KMS-11 (cell line): Measurements from ENCODE around the gene SHROOM3.

Experiments used
- H2AFZ ChIP-seq: fragments of 200-600 bp; sonication (generic); 2 replicates; pipeline ENCODE4 v1.6.1; 2016; ENCODE audit warnings: antibody characterized with exemption, mixed run types, low read depth
- H3K27ac ChIP-seq: fragments of 200-600 bp; sonication (generic); 2 replicates; pipeline ENCODE4 v1.6.1; 2016; ENCODE audit warnings: mild to moderate bottlenecking, mixed run types
- H3K27me3 ChIP-seq: fragments of 200-600 bp; sonication (generic); 2 replicates; pipeline ENCODE4 v1.6.1; 2017; ENCODE audit warnings: mild to moderate bottlenecking, low read depth, mixed run types, moderate library complexity; ENCODE audit not compliant: insufficient read depth
- H3K36me3 ChIP-seq: fragments of 200-600 bp; sonication (generic); 2 replicates; pipeline ENCODE4 v1.6.1; 2017; ENCODE audit warnings: mild to moderate bottlenecking, mixed run types; ENCODE audit not compliant: insufficient read depth
- H3K4me1 ChIP-seq: fragments of 200-600 bp; sonication (generic); 2 replicates; pipeline ENCODE4 v1.6.1; 2016; ENCODE audit warnings: mild to moderate bottlenecking, low read depth, mixed run types; ENCODE audit not compliant: poor library complexity, severe bottlenecking
- H3K4me2 ChIP-seq: fragments of 200-600 bp; sonication (generic); 2 replicates; pipeline ENCODE4 v1.7.0; 2016; ENCODE audit warnings: mild to moderate bottlenecking, mixed run types
- H3K4me3 ChIP-seq: fragments of 200-600 bp; sonication (generic); IDR thresholded peaks from 2 replicates; pipeline ENCODE4 v1.6.1; 2017; ENCODE audit warnings: low read depth, low read length, mixed read lengths; ENCODE audit not compliant: insufficient read depth
- H3K79me2 ChIP-seq: fragments of 200-600 bp; sonication (generic); 2 replicates; pipeline ENCODE4 v1.6.1; 2016; ENCODE audit warnings: low read depth, mixed run types; ENCODE audit not compliant: insufficient read depth
- H3K9ac ChIP-seq: fragments of 200-600 bp; sonication (generic); 2 replicates; pipeline ENCODE4 v1.6.1; 2016; ENCODE audit warnings: mild to moderate bottlenecking, mixed run types
- H4K20me1 ChIP-seq: fragments of 200-600 bp; sonication (generic); 2 replicates; pipeline ENCODE4 v1.6.1; 2016; ENCODE audit warnings: mild to moderate bottlenecking, mixed run types; ENCODE audit not compliant: insufficient read depth
- TF ChIP-seq, protein P1 (sequence below): fragments of 200-600 bp; sonication (generic); conservative IDR thresholded peaks from 2 replicates; pipeline ENCODE4 v1.6.1; 2017; ENCODE audit warnings: low read depth, mild to moderate bottlenecking, antibody characterized with exemption, low read length, moderate library complexity, mixed read lengths

SHROOM3 gene

DNA sequence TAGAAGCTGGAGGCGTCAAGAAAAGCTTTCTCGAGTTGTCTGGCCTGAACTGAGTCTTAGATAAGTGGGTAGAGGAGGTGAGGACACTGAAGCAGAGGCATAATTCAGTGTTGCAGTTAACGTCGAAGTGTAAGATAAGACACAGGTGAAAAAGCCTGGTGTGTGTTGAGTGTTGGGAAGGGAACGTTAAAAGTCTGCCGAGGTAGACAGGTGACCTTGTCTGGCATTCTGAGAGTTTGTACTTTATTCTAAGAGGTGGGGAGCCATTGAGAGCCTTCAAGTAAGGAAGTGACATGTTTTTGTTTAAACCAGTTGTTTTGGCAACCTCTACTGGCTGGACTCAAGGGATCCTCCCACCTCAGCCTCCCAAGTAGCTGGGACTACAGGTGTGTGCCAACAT is 219.1 kb downstream of the SHROOM3 start:
- H3K36me3 ChIP-seq, result no peaks in the 10 kb centered on the region
- no peak overlapping the region for H3K27ac ChIP-seq
- no peaks in the 10 kb centered on the region for H3K27me3 ChIP-seq
- TF ChIP-seq, protein P1, sequence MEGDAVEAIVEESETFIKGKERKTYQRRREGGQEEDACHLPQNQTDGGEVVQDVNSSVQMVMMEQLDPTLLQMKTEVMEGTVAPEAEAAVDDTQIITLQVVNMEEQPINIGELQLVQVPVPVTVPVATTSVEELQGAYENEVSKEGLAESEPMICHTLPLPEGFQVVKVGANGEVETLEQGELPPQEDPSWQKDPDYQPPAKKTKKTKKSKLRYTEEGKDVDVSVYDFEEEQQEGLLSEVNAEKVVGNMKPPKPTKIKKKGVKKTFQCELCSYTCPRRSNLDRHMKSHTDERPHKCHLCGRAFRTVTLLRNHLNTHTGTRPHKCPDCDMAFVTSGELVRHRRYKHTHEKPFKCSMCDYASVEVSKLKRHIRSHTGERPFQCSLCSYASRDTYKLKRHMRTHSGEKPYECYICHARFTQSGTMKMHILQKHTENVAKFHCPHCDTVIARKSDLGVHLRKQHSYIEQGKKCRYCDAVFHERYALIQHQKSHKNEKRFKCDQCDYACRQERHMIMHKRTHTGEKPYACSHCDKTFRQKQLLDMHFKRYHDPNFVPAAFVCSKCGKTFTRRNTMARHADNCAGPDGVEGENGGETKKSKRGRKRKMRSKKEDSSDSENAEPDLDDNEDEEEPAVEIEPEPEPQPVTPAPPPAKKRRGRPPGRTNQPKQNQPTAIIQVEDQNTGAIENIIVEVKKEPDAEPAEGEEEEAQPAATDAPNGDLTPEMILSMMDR, result no peak
- no peak overlapping the region for H3K4me3 ChIP-seq
- no peak overlapping the region for H3K4me2 ChIP-seq
- no peaks in the 10 kb centered on the region for H4K20me1 ChIP-seq
- H3K4me1 ChIP-seq, result peaks cover 24% of the 10 kb centered on the region
- no peaks in the 10 kb centered on the region for H3K79me2 ChIP-seq
- H2AFZ ChIP-seq, result no peak overlapping the region
- no peak overlapping the region for H3K9ac ChIP-seq

DNA sequence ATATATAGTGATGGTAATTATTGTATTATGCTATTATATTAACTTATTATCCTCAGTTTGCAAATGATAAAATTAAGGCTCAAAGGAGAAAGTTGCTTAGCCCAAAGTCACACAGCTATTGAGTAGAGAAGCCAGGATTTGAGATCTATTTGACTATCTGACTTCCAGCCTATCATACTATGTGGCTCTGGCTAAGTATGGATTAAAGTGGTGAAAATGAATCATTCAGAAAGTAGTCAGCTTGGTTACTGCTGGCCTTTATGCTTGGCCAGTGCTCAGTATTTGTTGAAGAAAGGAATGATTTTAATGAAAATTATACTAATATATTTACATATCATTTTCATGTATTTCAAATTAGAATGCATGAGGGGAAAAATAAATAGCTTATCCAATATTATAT is 219.8 kb downstream of the SHROOM3 start:
- H3K36me3 ChIP-seq, result no peaks in the 10 kb centered on the region
- H3K4me1 ChIP-seq, result peaks cover 27% of the 10 kb centered on the region
- H3K4me2 ChIP-seq, result no peak overlapping the region
- no peak overlapping the region for H3K9ac ChIP-seq
- H3K4me3 ChIP-seq, result no peak overlapping the region
- no peaks in the 10 kb centered on the region for H3K79me2 ChIP-seq
- TF ChIP-seq, protein P1, result no peak
- H4K20me1 ChIP-seq, result no peaks in the 10 kb centered on the region
- H3K27ac ChIP-seq, result no peak overlapping the region
- H3K27me3 ChIP-seq, result no peaks in the 10 kb centered on the region
- H2AFZ ChIP-seq, result no peak overlapping the region

DNA sequence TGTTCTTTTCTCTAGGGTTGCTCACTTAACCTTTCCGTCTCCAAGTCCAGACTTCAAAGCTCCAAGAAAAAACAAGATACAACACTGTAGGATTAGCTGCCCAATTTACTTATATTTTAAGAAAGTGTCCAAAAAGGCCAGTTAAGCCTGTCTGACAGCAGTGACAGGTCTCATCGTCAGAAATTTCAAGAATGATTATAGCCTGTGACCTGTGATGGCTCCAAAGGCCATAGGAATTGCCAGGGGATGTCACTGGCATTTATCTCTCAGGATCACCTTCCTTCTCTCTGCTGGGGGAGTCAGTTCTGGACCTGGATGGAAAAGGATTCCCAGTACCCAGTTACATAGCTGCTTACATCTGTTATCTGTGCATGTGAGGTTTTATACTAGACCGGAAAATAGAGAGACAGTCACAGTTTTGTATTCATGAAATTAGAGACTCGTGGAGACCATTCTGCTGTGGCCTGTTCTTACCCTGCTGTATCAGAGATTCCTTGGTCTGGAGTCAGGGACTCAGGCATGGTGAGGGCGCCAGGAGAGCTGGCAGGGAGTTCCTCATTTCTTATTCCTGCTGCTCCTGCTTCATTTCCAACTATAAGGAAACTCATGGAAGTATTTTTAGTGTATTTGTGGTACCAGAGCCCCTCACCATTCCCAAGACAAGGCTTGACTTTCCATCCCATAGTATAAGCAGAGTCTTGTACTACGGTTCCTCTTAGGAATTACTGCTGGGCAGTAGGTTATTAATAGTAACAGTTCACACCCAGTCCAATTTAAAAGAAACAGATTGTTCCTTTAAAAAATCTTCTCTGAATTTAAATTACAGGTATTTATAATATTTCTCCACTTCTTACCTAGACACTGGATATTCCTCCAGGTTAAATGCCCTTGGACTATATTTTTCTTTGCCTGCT is 220.8 kb downstream of the SHROOM3 start:
- Histone ChIP-seq H3K4me2 (no peak overlapping the region), H3K27me3 (no peaks in the 10 kb centered on the region), H3K4me3 (no peak overlapping the region), H3K4me1 (peaks cover 27% of the 10 kb centered on the region), H3K27ac (no peak overlapping the region), H2AFZ (no peak overlapping the region), H4K20me1 (no peaks in the 10 kb centered on the region), H3K79me2 (no peaks in the 10 kb centered on the region), H3K9ac (no peak overlapping the region), H3K36me3 (no peaks in the 10 kb centered on the region)
- TF ChIP-seq, protein P1, result no peak

DNA sequence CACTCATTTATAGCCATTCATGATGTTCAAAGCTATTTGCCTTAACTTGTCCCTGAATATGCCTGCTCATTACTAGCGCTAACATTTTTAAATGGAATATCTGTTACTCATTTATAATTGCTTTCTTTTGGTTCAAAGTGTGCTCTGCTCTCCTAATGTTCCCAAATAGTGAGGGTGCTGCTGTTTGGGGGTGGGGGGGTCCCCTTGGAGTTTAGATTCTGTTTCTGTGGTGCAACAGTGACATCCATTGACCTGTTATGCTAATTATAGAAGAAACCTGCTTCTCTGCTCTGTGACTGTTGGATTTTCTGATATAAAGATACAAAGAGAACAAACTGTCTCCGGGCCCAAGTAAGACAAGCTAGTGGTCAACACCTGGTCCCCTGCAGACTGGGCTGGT is 222.4 kb downstream of the SHROOM3 start:
- H3K4me3 ChIP-seq, result no peak overlapping the region
- no peaks in the 10 kb centered on the region for H4K20me1 ChIP-seq
- no peak overlapping the region for H2AFZ ChIP-seq
- no peak overlapping the region for H3K27ac ChIP-seq
- no peak overlapping the region for H3K9ac ChIP-seq
- H3K27me3 ChIP-seq, result no peaks in the 10 kb centered on the region
- no peaks in the 10 kb centered on the region for H3K36me3 ChIP-seq
- no peak overlapping the region for H3K4me2 ChIP-seq
- TF ChIP-seq, protein P1, result no peak
- H3K4me1 ChIP-seq, result peaks cover 27% of the 10 kb centered on the region
- no peaks in the 10 kb centered on the region for H3K79me2 ChIP-seq
